ENCODE data around the gene GMPR. TPM values are rescaled to one million over a fixed set of nuclear protein-coding genes. Genes with fewer than 3 reads are reported as not detected.

Gene GMPR
- total RNA-seq, 1 donor = 6.5 TPM

GRCh38 chr6:16324184-16324583 lies 85.8 kb downstream of the GMPR start:
- peaks cover 42% of the 10 kb centered on the region for H3K4me1 ChIP-seq (ENCODE audit: insufficient read depth, low read length)
- no peak for DNase-seq (ENCODE audit: insufficient read length, low spot score, missing footprints)
- no peak overlapping the region for H2AFZ ChIP-seq (ENCODE audit: low read length)
- H4K20me1 ChIP-seq (ENCODE audit: insufficient read depth, low read length) = peaks cover 24% of the 10 kb centered on the region
- H3K9me3 ChIP-seq (ENCODE audit: low read depth, low read length) = no peaks in the 10 kb centered on the region
- no peaks in the 10 kb centered on the region for H3K27me3 ChIP-seq (ENCODE audit: insufficient read depth, low read length)
- H3K4me3 ChIP-seq (ENCODE audit: insufficient read depth, low read length) = no peak overlapping the region
- no peak overlapping the region for H3K4me2 ChIP-seq (ENCODE audit: insufficient read depth, low read length)
- H3K27ac ChIP-seq (ENCODE audit: low read depth, low read length) = no peak overlapping the region
- TF ChIP-seq CTCF (IDR thresholded peaks at IDR 0.05; ENCODE audit: extremely low read depth, low read depth, low read length) = no peak
- H3K79me2 ChIP-seq (ENCODE audit: insufficient read depth, low read length) = peaks cover 3% of the 10 kb centered on the region
- H3K36me3 ChIP-seq (ENCODE audit: insufficient read depth, low read length) = peaks cover 6% of the 10 kb centered on the region

GRCh38 chr6:16324606-16325225 lies 86.3 kb downstream of the GMPR start:
- H3K27ac ChIP-seq (ENCODE audit: low read depth, low read length) = no peak overlapping the region
- no peaks in the 10 kb centered on the region for H3K27me3 ChIP-seq (ENCODE audit: insufficient read depth, low read length)
- peaks cover 24% of the 10 kb centered on the region for H4K20me1 ChIP-seq (ENCODE audit: insufficient read depth, low read length)
- no peak overlapping the region for H2AFZ ChIP-seq (ENCODE audit: low read length)
- H3K4me1 ChIP-seq (ENCODE audit: insufficient read depth, low read length) = peaks cover 36% of the 10 kb centered on the region
- peaks cover 6% of the 10 kb centered on the region for H3K36me3 ChIP-seq (ENCODE audit: insufficient read depth, low read length)
- peak; percentile 73 for DNase-seq (ENCODE audit: insufficient read length, low spot score, missing footprints)
- H3K79me2 ChIP-seq (ENCODE audit: insufficient read depth, low read length) = peaks cover 3% of the 10 kb centered on the region
- H3K4me3 ChIP-seq (ENCODE audit: insufficient read depth, low read length) = no peak overlapping the region
- TF ChIP-seq CTCF (IDR thresholded peaks at IDR 0.05; ENCODE audit: extremely low read depth, low read depth, low read length) = no peak
- no peaks in the 10 kb centered on the region for H3K9me3 ChIP-seq (ENCODE audit: low read depth, low read length)
- no peak overlapping the region for H3K4me2 ChIP-seq (ENCODE audit: insufficient read depth, low read length)

GRCh38 chr6:16326531-16326930 lies 88.1 kb downstream of the GMPR start:
- Histone ChIP-seq H2AFZ (ENCODE audit: low read length) (no peak overlapping the region), H3K9me3 (ENCODE audit: low read depth, low read length) (no peaks in the 10 kb centered on the region), H3K27me3 (ENCODE audit: insufficient read depth, low read length) (no peaks in the 10 kb centered on the region), H3K27ac (ENCODE audit: low read depth, low read length) (no peak overlapping the region), H3K4me2 (ENCODE audit: insufficient read depth, low read length) (no peak overlapping the region), H3K79me2 (ENCODE audit: insufficient read depth, low read length) (peaks cover 3% of the 10 kb centered on the region), H3K36me3 (ENCODE audit: insufficient read depth, low read length) (peaks cover 6% of the 10 kb centered on the region), H4K20me1 (ENCODE audit: insufficient read depth, low read length) (peaks cover 20% of the 10 kb centered on the region), H3K4me3 (ENCODE audit: insufficient read depth, low read length) (no peak overlapping the region), H3K4me1 (ENCODE audit: insufficient read depth, low read length) (peaks cover 21% of the 10 kb centered on the region)
- DNase-seq (ENCODE audit: insufficient read length, low spot score, missing footprints) = no peak
- no peak for TF ChIP-seq CTCF (IDR thresholded peaks at IDR 0.05; ENCODE audit: extremely low read depth, low read depth, low read length)

GRCh38 chr6:16326971-16327776 lies 88.8 kb downstream of the GMPR start:
- Histone ChIP-seq H3K4me2 (ENCODE audit: insufficient read depth, low read length) (no peak overlapping the region), H3K36me3 (ENCODE audit: insufficient read depth, low read length) (peaks cover 6% of the 10 kb centered on the region), H3K79me2 (ENCODE audit: insufficient read depth, low read length) (peaks cover under 1% of the 10 kb centered on the region), H4K20me1 (ENCODE audit: insufficient read depth, low read length) (peaks cover 18% of the 10 kb centered on the region), H3K4me1 (ENCODE audit: insufficient read depth, low read length) (peaks cover 25% of the 10 kb centered on the region), H3K9me3 (ENCODE audit: low read depth, low read length) (no peaks in the 10 kb centered on the region), H3K27me3 (ENCODE audit: insufficient read depth, low read length) (no peaks in the 10 kb centered on the region), H3K27ac (ENCODE audit: low read depth, low read length) (no peak overlapping the region), H2AFZ (ENCODE audit: low read length) (no peak overlapping the region), H3K4me3 (ENCODE audit: insufficient read depth, low read length) (no peak overlapping the region)
- no peak for DNase-seq (ENCODE audit: insufficient read length, low spot score, missing footprints)
- TF ChIP-seq CTCF (IDR thresholded peaks at IDR 0.05; ENCODE audit: extremely low read depth, low read depth, low read length) = no peak

All from osteoblast (primary cell).